LNCaP clone FGC (cell line): Measurements from ENCODE around the gene PTPRT.

Experiments
- DNase-seq: peaks from one replicate; pipeline ENCODE4 v3.0.0-alpha.2; 2011; ENCODE audit warnings: low read depth
- H3K4me3 ChIP-seq: 2 replicates; pipeline ENCODE4 v1.5.1; 2011; ENCODE audit warnings: mild to moderate bottlenecking, low read depth, low read length, control low read depth
- TF ChIP-seq, protein P1 (sequence below): IDR thresholded peaks from 2 replicates; pipeline ENCODE4 v1.5.1; 2012; ENCODE audit warnings: mild to moderate bottlenecking; ENCODE audit not compliant: control insufficient read depth, insufficient read depth; ENCODE audit errors: extremely low read depth

PTPRT gene

DNA sequence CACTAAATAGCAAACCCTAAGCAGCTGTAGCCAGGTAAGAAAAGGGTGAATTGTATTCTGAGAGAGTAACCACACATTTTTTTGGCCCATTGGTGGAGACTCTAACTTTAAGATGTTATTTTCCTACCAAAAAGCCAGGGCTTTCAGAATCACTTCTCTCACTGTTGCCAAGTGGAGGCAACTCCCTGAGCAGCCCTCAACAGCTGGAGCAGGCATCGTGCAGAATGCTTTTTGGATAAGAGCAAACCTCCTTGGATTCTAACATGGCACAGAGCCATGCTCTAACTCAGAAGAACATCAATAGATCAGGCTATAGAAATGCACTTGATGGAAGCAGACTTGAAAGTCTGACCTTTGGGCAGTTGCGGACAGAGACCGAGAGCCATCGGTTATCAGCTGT is 849.3 kb downstream of the PTPRT start:
- no peak overlapping the region for H3K4me3 ChIP-seq
- TF ChIP-seq, protein P1, sequence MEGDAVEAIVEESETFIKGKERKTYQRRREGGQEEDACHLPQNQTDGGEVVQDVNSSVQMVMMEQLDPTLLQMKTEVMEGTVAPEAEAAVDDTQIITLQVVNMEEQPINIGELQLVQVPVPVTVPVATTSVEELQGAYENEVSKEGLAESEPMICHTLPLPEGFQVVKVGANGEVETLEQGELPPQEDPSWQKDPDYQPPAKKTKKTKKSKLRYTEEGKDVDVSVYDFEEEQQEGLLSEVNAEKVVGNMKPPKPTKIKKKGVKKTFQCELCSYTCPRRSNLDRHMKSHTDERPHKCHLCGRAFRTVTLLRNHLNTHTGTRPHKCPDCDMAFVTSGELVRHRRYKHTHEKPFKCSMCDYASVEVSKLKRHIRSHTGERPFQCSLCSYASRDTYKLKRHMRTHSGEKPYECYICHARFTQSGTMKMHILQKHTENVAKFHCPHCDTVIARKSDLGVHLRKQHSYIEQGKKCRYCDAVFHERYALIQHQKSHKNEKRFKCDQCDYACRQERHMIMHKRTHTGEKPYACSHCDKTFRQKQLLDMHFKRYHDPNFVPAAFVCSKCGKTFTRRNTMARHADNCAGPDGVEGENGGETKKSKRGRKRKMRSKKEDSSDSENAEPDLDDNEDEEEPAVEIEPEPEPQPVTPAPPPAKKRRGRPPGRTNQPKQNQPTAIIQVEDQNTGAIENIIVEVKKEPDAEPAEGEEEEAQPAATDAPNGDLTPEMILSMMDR, result no peak
- no peak for DNase-seq

DNA sequence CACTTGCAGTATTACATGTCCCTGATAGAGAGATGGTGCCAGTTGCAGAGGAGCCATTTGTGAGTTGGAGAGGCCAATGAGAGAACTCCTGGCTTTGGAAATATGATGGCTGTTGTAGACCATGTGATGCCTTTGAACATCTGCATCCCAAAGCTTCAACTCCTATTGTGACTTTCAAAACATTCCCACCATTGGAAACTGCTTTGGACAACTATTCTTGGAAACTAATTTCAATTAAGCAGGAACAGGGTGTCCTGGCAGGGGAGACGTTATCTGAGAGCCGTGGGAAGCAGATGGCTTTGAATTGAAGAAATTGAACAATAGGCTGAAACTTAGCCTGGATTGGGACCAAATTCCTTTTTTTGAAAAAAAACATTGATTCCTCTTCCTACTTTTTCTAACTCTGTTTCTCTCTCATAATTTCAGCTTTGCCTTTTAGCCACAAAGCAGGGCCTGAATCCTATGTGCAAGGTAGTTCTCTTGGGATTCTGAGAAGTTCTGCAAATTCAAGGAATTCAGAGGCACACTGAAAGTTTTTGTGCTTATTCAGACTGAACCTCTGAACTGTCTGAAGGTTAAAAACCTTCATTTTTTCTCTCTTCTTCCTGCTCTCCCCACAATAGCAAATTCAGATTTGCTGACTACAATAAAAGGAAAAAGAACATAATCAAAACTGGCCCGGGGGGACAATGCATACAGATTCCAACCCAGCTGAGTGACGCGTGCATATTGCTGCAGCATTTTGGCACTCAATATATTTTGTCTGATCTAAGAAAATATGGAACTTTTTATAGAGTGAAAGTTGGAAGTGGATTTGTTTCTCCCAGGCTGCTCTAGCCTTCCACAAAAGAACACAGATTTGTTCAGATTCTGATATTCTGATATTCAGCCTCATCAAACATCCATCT is 851.2 kb downstream of the PTPRT start:
- DNase-seq, result no peak
- H3K4me3 ChIP-seq, result no peak overlapping the region
- TF ChIP-seq, protein P1, result no peak

DNA sequence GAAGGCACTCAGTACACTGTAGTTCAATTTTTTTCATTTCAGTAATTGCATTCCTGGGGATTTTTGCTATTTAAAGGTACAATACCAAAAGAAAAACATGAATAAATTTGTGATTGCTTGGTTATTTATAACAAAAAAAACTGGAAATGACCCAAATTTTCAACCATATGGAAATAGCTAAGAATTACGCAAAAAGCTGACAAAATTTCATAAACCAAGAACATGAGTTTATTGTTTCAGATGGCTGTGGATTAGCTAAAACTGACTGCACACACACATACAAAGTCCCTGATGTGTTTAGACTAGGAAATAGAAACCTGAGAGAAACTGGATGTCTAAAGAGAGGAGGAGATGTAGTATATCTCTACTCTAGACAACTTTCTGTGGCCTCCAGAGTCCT is 853.1 kb downstream of the PTPRT start:
- TF ChIP-seq, protein P1, result no peak
- H3K4me3 ChIP-seq, result no peak overlapping the region
- no peak for DNase-seq

DNA sequence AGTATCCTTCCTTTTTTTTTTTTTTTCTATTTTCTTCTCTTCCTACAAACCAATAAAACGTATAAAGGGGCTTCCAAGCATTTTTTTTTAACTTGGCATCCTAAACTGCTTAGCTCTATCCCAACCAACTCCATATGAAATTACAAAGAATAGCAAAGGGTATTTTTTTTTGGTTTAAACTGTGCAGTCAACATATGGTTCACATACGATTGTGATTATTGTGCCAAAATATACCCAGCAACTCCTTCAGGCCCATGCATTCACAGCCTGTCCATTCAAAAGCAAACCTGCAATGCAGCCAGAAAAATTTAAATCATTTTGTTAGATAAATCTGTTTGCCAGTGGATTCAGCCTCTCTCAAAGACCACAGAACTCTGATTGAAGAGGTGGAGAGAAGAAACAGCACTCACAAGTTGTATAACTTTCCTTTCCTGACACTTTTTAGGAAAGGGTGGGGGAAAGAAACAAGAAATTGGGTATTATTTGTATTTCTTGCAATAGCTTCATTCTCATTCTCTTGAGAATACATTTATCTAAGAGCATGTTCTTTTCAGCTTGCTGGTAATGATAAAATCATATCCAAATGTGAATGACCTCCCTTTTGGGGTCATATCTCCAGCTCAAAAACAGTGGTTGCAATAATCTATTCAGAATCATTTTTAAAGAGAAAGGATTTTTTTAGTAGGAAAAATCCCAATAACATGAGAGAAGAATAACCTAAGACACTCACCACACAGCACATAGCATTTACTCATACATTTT is 870.3 kb downstream of the PTPRT start:
- no peak for DNase-seq
- TF ChIP-seq, protein P1, result no peak
- no peak overlapping the region for H3K4me3 ChIP-seq

DNA sequence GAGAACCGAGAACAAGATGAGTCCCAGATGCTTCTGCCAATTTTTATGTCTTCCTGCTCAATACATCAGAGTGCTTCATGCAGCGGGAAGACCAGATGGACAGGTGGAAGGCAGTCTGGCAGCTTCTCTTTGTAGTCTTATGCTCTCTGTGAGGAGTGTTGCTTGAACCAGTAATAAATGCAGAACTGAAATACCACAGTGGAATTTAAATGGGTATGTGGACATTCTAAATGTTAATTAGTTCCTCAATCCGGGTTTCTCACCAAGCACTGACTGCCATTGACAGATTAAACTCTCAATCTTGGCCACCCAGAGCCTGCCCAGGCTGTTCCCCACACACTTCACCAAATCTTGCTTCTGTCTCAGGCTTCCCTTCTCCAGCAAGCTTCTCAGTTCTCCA is 876.0 kb downstream of the PTPRT start:
- TF ChIP-seq, protein P1, result no peak
- DNase-seq, result no peak
- H3K4me3 ChIP-seq, result no peak overlapping the region

DNA sequence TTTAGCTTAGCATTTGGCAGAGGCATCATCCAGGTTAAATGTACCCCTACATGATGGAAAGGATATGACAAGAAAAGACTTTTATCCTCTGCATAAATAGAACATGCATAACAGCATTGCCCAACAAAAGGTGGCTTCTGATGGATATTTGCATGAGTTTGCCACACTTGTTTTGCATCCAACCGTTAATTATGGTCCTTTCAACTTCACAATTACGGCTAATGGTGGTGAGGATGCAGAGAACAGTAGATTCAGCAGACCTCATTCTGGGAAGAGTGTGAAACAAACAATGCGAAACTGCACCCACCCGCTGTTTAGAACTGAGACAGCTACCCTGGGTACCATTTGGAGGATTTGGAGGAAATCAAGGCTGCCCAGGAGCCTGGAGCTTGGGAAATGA is 880.7 kb downstream of the PTPRT start:
- no peak overlapping the region for H3K4me3 ChIP-seq
- TF ChIP-seq, protein P1, result no peak
- no peak for DNase-seq
